ENCODE data around the gene FUCA2.

FUCA2 gene

DNA sequence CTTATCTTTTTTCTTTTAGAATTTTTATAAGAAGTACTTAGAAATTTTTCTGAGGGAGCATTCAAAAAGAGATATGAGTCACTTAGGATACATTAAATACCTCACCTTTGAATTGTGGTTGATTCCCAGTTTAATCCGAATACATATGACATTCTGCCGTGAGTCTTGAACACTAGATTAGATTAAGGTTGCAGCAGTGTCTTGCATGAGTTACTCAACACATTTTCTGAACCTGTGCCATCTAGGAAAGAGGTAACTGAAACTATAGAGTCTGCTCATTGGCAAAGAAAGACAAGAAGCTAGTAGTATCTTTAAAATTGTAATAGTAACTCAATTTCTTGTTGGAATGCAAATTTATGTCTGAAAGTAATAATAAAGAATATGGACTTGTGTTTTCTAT lies 46.0 kb downstream of the FUCA2 start:
- Histone ChIP-seq H3K27me3 (ENCODE audit: low read depth, low read length) (no peaks in the 10 kb centered on the region), H3K4me2 (ENCODE audit: low read length) (no peak overlapping the region), H3K79me2 (ENCODE audit: low read length) (no peaks in the 10 kb centered on the region), H3K27ac (ENCODE audit: low read length) (no peak overlapping the region), H2AFZ (ENCODE audit: low read depth, low read length) (no peak overlapping the region), H3K36me3 (replicated peaks; ENCODE audit: low read depth, low read length) (no peaks in the 10 kb centered on the region), H3K9ac (ENCODE audit: low read length) (no peak overlapping the region), H3K4me1 (ENCODE audit: low read length) (no peaks in the 10 kb centered on the region), H3K4me3 (ENCODE audit: low read length) (no peak overlapping the region), H3K9me3 (ENCODE audit: insufficient read depth, low read length) (no peaks in the 10 kb centered on the region), H4K20me1 (ENCODE audit: insufficient read depth, low read length) (no peaks in the 10 kb centered on the region)
- TF ChIP-seq, protein P1, sequence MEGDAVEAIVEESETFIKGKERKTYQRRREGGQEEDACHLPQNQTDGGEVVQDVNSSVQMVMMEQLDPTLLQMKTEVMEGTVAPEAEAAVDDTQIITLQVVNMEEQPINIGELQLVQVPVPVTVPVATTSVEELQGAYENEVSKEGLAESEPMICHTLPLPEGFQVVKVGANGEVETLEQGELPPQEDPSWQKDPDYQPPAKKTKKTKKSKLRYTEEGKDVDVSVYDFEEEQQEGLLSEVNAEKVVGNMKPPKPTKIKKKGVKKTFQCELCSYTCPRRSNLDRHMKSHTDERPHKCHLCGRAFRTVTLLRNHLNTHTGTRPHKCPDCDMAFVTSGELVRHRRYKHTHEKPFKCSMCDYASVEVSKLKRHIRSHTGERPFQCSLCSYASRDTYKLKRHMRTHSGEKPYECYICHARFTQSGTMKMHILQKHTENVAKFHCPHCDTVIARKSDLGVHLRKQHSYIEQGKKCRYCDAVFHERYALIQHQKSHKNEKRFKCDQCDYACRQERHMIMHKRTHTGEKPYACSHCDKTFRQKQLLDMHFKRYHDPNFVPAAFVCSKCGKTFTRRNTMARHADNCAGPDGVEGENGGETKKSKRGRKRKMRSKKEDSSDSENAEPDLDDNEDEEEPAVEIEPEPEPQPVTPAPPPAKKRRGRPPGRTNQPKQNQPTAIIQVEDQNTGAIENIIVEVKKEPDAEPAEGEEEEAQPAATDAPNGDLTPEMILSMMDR (IDR thresholded peaks at IDR 0.05; ENCODE audit: low read depth, low read length), result no peak
- TF ChIP-seq EZH2phosphoT487 (IDR thresholded peaks at IDR 0.05; ENCODE audit: low read depth), result no peak

DNA sequence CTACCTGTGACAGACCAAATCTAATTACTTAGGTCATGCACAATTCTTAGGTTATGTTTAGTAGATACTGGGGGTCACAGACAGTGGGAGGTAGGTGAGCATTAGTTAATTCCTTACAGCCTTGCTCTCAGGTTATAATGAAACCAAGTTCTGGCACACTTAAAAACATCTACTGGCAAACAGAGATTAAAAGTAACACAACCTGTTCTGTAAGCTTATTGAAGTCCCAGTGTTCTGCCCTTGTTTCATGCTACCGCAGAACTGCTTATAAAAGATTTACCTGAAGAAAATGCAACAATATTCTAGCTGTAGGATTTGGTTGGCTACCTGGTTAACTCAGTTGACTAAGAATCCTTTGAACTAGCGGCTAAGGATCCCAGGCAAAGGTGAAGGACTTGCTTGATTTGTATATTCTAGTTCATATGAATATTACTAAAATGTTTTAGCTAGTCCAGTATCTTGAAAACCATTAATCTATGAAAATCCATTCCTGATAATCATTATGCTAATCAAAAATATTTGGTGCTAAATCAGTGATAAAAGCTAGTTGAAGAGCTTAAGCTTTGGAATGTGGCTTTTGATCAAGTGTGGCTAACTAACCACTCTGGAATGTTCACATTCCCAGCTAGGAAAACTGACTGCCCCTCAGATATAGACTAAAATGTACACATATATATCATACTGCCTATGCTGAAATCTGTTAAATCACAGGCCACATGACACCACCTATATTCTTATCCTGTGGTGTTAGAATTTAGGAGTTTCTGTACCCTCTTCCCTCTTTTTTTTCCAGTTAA lies 53.8 kb downstream of the FUCA2 start:
- Histone ChIP-seq H3K4me2 (ENCODE audit: low read length) (no peak overlapping the region), H3K27ac (ENCODE audit: low read length) (no peak overlapping the region), H3K9me3 (ENCODE audit: insufficient read depth, low read length) (no peaks in the 10 kb centered on the region), H3K4me3 (ENCODE audit: low read length) (no peak overlapping the region), H4K20me1 (ENCODE audit: insufficient read depth, low read length) (no peaks in the 10 kb centered on the region), H3K27me3 (ENCODE audit: low read depth, low read length) (no peaks in the 10 kb centered on the region), H3K4me1 (ENCODE audit: low read length) (peaks cover 13% of the 10 kb centered on the region), H3K79me2 (ENCODE audit: low read length) (peaks cover 18% of the 10 kb centered on the region), H3K36me3 (replicated peaks; ENCODE audit: low read depth, low read length) (peaks cover 4% of the 10 kb centered on the region), H2AFZ (ENCODE audit: low read depth, low read length) (no peak overlapping the region), H3K9ac (ENCODE audit: low read length) (no peak overlapping the region)
- no peak for TF ChIP-seq EZH2phosphoT487 (IDR thresholded peaks at IDR 0.05; ENCODE audit: low read depth)
- TF ChIP-seq, protein P1 (IDR thresholded peaks at IDR 0.05; ENCODE audit: low read depth, low read length), result no peak

DNA sequence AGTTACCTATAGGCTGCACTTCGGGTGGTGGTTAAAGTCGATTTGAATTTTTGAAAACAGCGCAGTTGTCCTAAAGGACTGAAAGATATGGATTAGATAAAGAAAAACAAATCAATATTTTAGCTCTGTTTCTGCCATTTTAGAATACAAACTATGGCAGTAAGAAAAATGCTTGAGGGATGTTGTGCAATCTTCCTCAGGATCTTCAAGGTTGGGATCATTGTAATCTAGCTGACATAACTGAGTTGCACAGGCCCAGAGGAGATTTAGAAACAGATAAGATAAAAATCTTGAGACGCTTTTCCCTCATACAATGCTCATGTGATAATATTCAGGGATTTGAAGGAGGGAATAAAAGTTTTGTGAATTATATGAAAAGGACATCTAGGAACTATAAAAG lies 60.0 kb downstream of the FUCA2 start:
- H2AFZ ChIP-seq (ENCODE audit: low read depth, low read length), result peak overlapping the region; percentile 74; the same call in 1 of the 2 replicates
- H3K4me2 ChIP-seq (ENCODE audit: low read length), result peak overlapping the region; percentile 88
- no peak overlapping the region for H3K27ac ChIP-seq (ENCODE audit: low read length)
- H3K79me2 ChIP-seq (ENCODE audit: low read length), result peaks cover 74% of the 10 kb centered on the region
- no peaks in the 10 kb centered on the region for H4K20me1 ChIP-seq (ENCODE audit: insufficient read depth, low read length)
- peak overlapping the region; percentile 84 for H3K9ac ChIP-seq (ENCODE audit: low read length)
- H3K9me3 ChIP-seq (ENCODE audit: insufficient read depth, low read length), result no peaks in the 10 kb centered on the region
- peak overlapping the region; percentile 97 for H3K4me3 ChIP-seq (ENCODE audit: low read length)
- H3K36me3 ChIP-seq (replicated peaks; ENCODE audit: low read depth, low read length), result no peaks in the 10 kb centered on the region
- TF ChIP-seq EZH2phosphoT487 (IDR thresholded peaks at IDR 0.05; ENCODE audit: low read depth), result no peak
- TF ChIP-seq, protein P1 (IDR thresholded peaks at IDR 0.05; ENCODE audit: low read depth, low read length), result no peak
- peaks cover 27% of the 10 kb centered on the region for H3K4me1 ChIP-seq (ENCODE audit: low read length)
- no peaks in the 10 kb centered on the region for H3K27me3 ChIP-seq (ENCODE audit: low read depth, low read length)

DNA sequence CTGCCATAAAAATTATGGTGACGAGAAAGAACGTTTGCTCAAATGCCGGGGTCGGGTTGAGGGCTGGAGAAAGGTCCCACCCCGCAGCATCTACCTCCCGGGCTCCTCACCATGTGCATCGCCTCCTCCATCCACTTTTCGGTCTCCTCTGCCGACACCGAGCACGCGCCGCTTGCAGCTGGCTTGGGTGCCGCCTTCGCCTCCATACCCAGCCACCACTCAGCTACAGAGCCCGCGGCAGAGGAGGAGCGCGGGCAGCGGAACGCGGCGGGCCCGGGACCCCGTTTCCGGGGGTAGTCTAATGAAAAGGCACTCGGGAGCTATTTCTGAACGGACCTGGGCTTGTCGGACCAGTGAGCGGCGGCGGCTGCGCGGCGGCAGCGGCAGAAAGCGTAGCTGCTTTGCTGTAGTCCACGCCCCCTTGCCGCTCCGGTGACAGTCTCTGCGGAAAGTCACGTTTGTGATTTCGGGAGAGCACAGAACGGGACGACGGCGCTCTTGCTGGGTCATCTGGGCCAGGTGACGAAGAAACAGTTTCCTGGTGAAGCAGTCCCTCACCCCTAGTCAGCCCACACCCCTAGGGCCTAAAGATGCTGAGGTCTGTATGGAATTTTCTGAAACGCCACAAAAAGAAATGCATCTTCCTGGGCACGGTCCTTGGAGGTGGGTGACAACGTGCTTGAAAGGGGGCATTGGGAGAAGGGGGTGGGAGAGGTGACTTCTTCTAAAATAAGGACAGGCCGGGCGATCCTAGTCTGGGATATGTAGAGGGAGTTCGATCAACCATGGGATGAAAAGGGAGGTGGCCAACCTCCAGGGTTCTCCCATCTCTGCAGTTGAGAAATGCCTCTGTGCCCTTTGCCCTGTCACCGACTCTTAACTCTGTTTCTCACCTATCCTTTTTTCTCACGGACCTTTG lies 60.8 kb downstream of the FUCA2 start, which contains the start of the genes ADAT2 and PEX3:
Gene ADAT2 (minus strand): TSS at position 243 of the 919 bp plus-strand sequence. CDS start 37 bp downstream, at position 206.
Gene PEX3 (plus strand): TSS at position 353 of the 919 bp plus-strand sequence. CDS start 238 bp downstream, at position 591.
- Histone ChIP-seq H3K27ac (ENCODE audit: low read length) (peak within 1 kb of the TSS; percentile 70), H3K4me1 (ENCODE audit: low read length) (peaks cover 27% of the 10 kb centered on the region), H3K4me2 (ENCODE audit: low read length) (peak within 1 kb of the TSS; percentile 88), H3K27me3 (ENCODE audit: low read depth, low read length) (no peaks in the 10 kb centered on the region), H3K36me3 (replicated peaks; ENCODE audit: low read depth, low read length) (no peaks in the 10 kb centered on the region), H3K4me3 (ENCODE audit: low read length) (peak within 1 kb of the TSS; percentile 97), H3K79me2 (ENCODE audit: low read length) (peaks cover 77% of the 10 kb centered on the region), H4K20me1 (ENCODE audit: insufficient read depth, low read length) (no peaks in the 10 kb centered on the region), H3K9ac (ENCODE audit: low read length) (peak within 1 kb of the TSS; percentile 92), H3K9me3 (ENCODE audit: insufficient read depth, low read length) (no peaks in the 10 kb centered on the region), H2AFZ (ENCODE audit: low read depth, low read length) (peak within 1 kb of the TSS; percentile 96)
- TF ChIP-seq EZH2phosphoT487 (IDR thresholded peaks at IDR 0.05; ENCODE audit: low read depth), result no peak
- TF ChIP-seq, protein P1 (IDR thresholded peaks at IDR 0.05; ENCODE audit: low read depth, low read length), result no peak
